ENCODE results near the gene ELF2. TPM values are rescaled to one million over a fixed set of nuclear protein-coding genes. Genes with fewer than 3 reads are reported as not detected.
"Not testable (repeated sequence)": the region's sequence is repeated elsewhere in the genome, so short reads cannot be mapped to it uniquely, and the experiment has no call there.

ELF2 gene
- total RNA-seq, 1 experiment from 2014 or later = 26.5 TPM

DNA sequence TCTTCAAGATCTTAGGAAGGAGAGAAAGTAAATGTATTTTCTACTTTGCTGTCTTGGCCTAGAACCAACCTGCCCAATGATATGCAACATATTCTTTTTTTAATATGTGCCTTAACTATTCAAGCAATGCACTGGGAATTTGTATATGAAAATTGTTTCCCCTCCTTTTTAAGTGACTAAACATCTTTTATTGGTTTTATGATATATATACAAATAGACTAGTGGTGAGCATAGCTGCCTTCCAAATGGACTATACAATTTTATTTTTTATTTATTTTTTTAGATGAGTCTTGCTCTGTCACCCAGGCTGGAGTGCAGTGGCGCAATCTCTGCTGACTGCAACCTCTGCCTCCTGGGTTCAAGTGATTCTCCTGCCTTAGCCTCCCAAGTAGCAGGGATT, 151.2 kb downstream of the ELF2 start:
- intact Hi-C loops (cut with micrococcal nuclease) = no loop called here
- CTCF ChIA-PET = interaction anchor here (0.5 to 0.9 kb wide), 3 partner anchors 9 to 105 kb away, joined by 3 to 4 read pairs (median 3); no protein-coding TSS in a partner anchor
- TF ChIP-seq, protein P1, sequence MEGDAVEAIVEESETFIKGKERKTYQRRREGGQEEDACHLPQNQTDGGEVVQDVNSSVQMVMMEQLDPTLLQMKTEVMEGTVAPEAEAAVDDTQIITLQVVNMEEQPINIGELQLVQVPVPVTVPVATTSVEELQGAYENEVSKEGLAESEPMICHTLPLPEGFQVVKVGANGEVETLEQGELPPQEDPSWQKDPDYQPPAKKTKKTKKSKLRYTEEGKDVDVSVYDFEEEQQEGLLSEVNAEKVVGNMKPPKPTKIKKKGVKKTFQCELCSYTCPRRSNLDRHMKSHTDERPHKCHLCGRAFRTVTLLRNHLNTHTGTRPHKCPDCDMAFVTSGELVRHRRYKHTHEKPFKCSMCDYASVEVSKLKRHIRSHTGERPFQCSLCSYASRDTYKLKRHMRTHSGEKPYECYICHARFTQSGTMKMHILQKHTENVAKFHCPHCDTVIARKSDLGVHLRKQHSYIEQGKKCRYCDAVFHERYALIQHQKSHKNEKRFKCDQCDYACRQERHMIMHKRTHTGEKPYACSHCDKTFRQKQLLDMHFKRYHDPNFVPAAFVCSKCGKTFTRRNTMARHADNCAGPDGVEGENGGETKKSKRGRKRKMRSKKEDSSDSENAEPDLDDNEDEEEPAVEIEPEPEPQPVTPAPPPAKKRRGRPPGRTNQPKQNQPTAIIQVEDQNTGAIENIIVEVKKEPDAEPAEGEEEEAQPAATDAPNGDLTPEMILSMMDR (IDR thresholded peaks at IDR 0.05; ENCODE audit: unreplicated experiment) = no peak
- H3K27me3 Mint-ChIP-seq (ENCODE audit: insufficient read depth, unreplicated experiment) = no peaks in the 10 kb centered on the region
- no peak for DNase-seq (ENCODE audit: unreplicated experiment)
- H3K36me3 Mint-ChIP-seq (ENCODE audit: insufficient read depth, unreplicated experiment) = peaks cover 30% of the 10 kb centered on the region
- H3K4me3 Mint-ChIP-seq (ENCODE audit: unreplicated experiment) = no peak overlapping the region
- no TSS peak for BruUV-seq (replicated peaks)
- H3K27ac Mint-ChIP-seq (ENCODE audit: low read depth, unreplicated experiment) = no peak overlapping the region
- peaks cover 16% of the 10 kb centered on the region for H3K4me1 Mint-ChIP-seq (ENCODE audit: insufficient read depth, unreplicated experiment)
- POLR2A ChIA-PET = interaction anchor here (1.3 kb wide), 1 partner anchor 10 kb away, joined by 4 read pairs; no protein-coding TSS in a partner anchor
- H3K9me3 Mint-ChIP-seq (ENCODE audit: unreplicated experiment) = no peaks in the 10 kb centered on the region

DNA sequence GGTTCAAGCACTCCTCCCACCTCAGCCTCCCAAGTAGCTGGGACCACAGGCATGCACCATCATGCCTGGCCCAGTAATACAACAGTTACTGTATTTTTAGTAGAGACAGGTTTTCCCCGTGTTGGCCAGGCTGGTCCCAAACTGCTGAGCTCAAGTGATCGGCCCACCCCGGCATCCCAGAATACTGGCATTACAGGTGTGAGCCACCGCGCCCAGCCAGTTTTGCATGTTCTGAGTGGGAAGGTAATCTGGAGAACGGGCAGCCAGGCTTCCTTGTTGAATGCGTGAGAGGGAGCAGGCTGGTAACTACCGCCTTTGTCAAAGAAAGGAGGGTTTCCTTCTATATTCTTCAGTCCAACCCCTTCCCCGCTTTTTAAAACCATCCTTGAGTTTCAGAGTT, 152.3 kb downstream of the ELF2 start:
- ChIA-PET CTCF (interaction anchor here (0.6 kb wide), 1 partner anchor 411 kb away, joined by 4 read pairs; no protein-coding TSS in a partner anchor), POLR2A (interaction anchor here (0.7 to 1.9 kb wide), 3 partner anchors 8 to 11 kb away, joined by 4 to 11 read pairs (median 4); partner anchors contain the start of gene NOCT)
- H3K27ac Mint-ChIP-seq (ENCODE audit: low read depth, unreplicated experiment) = no peak overlapping the region
- H3K4me3 Mint-ChIP-seq (ENCODE audit: unreplicated experiment) = no peak overlapping the region
- TF ChIP-seq, protein P1 (IDR thresholded peaks at IDR 0.05; ENCODE audit: unreplicated experiment) = no peak
- H3K4me1 Mint-ChIP-seq (ENCODE audit: insufficient read depth, unreplicated experiment) = peaks cover 20% of the 10 kb centered on the region
- H3K9me3 Mint-ChIP-seq (ENCODE audit: unreplicated experiment) = no peaks in the 10 kb centered on the region
- peaks cover 33% of the 10 kb centered on the region for H3K36me3 Mint-ChIP-seq (ENCODE audit: insufficient read depth, unreplicated experiment)
- DNase-seq (ENCODE audit: unreplicated experiment) = no peak
- no peaks in the 10 kb centered on the region for H3K27me3 Mint-ChIP-seq (ENCODE audit: insufficient read depth, unreplicated experiment)
- intact Hi-C loops (cut with micrococcal nuclease) = no loop called here
- BruUV-seq (replicated peaks) = no TSS peak

DNA sequence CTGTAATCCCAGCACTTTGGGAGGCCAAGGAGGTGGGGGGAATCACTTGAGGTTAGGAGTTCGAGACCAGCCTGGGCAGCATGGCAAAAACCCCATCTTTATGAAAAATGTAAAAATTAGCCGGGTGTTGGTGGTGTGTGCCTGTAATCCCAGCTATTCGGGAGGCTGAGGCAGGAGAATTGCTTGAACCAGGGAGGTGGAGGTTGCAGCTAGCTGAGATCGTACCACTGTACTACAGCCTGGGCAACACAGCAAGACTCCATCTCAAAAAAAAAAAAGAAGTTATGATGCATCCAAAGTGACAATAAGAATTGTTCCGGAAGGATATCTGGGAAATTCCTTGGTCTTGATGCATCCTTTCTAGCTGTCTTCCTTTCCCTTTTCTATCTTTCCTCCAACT, 154.2 kb downstream of the ELF2 start:
- intact Hi-C loops (cut with micrococcal nuclease) = no loop called here
- CTCF ChIA-PET = interaction anchor here (0.6 to 7.1 kb wide), 4 partner anchors 7 to 186 kb away, joined by 3 to 84 read pairs (median 4); no protein-coding TSS in a partner anchor
- Mint-ChIP-seq H3K36me3 (ENCODE audit: insufficient read depth, unreplicated experiment) (peaks cover 25% of the 10 kb centered on the region), H3K27ac (ENCODE audit: low read depth, unreplicated experiment) (no peak overlapping the region), H3K9me3 (ENCODE audit: unreplicated experiment) (no peaks in the 10 kb centered on the region), H3K4me1 (ENCODE audit: insufficient read depth, unreplicated experiment) (peaks cover 27% of the 10 kb centered on the region), H3K27me3 (ENCODE audit: insufficient read depth, unreplicated experiment) (no peaks in the 10 kb centered on the region), H3K4me3 (ENCODE audit: unreplicated experiment) (no peak overlapping the region)
- TF ChIP-seq, protein P1 (IDR thresholded peaks at IDR 0.05; ENCODE audit: unreplicated experiment) = no peak
- BruUV-seq (replicated peaks) = no TSS peak
- POLR2A ChIA-PET = interaction anchor here (0.7 kb wide), 1 partner anchor 26 kb away, joined by 3 read pairs; no protein-coding TSS in a partner anchor
- DNase-seq (ENCODE audit: unreplicated experiment) = no peak

DNA sequence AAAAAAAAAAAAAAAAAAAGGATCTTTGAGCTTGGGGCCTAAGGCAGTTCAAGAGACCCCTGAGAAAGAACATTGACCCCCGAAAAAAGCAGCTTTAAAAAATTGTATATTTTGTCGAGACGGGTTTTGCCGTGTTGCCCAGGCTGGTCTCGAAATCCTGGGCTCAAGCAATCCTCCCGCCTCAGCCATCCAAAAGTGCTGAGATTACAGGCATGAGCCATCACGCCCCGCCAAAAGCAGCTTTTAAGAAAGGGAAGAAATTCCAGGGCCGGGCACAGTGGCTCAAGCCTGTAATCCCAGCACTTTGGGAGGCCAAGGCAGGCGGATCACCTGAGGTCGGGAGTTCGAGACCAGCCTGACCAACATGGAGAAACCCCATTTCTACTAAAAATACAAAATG, 155.9 kb downstream of the ELF2 start:
- H3K36me3 Mint-ChIP-seq (ENCODE audit: insufficient read depth, unreplicated experiment) = peaks cover 25% of the 10 kb centered on the region
- CTCF ChIA-PET = interaction anchor here (0.5 to 7.1 kb wide), 5 partner anchors 9 to 337 kb away, joined by 3 to 84 read pairs (median 4); no protein-coding TSS in a partner anchor
- H3K9me3 Mint-ChIP-seq (ENCODE audit: unreplicated experiment); DNase-seq (ENCODE audit: unreplicated experiment); BruUV-seq (replicated peaks); intact Hi-C loops (cut with micrococcal nuclease); H3K27ac Mint-ChIP-seq (ENCODE audit: low read depth, unreplicated experiment); H3K4me3 Mint-ChIP-seq (ENCODE audit: unreplicated experiment); H3K27me3 Mint-ChIP-seq (ENCODE audit: insufficient read depth, unreplicated experiment): not testable (repeated sequence)
- H3K4me1 Mint-ChIP-seq (ENCODE audit: insufficient read depth, unreplicated experiment) = peaks cover 27% of the 10 kb centered on the region
- POLR2A ChIA-PET = interaction anchor here (0.9 to 8.1 kb wide), 3 partner anchors 9 to 59 kb away, joined by 3 to 107 read pairs (median 6); no protein-coding TSS in a partner anchor

All from MCF 10A (cell line).